ENCODE data around the gene CD247.
A peak's percentile ranks its signal among the peaks of the same experiment; 100 is the strongest.

CD247 gene

GRCh38 chr1:167511374-167511986, 6.8 kb downstream of the CD247 start:
- DNase-seq = no peak

GRCh38 chr1:167510881-167511280, 7.4 kb downstream of the CD247 start:
- no peak for DNase-seq

GRCh38 chr1:167510244-167510643, 8.1 kb downstream of the CD247 start:
- DNase-seq = no peak

- DNase-seq = peak in 1 of 2 donors; percentile 55
These were observed 8.7 kb downstream of the CD247 start for GRCh38 chr1:167509587-167509986.

GRCh38 chr1:167507719-167508118, 10.6 kb downstream of the CD247 start:
- no peak for DNase-seq

GRCh38 chr1:167504467-167504827, 13.9 kb downstream of the CD247 start:
- DNase-seq = no peak

GRCh38 chr1:167503626-167504466, 14.5 kb downstream of the CD247 start:
- DNase-seq = no peak

- no peak for DNase-seq
These were observed 15.4 kb downstream of the CD247 start for GRCh38 chr1:167502719-167503462.

GRCh38 chr1:167502192-167502551, 16.2 kb downstream of the CD247 start:
- DNase-seq = no peak

- DNase-seq = no peak
These were observed 16.7 kb downstream of the CD247 start for GRCh38 chr1:167501515-167502191.

GRCh38 chr1:167500283-167500860, 18.0 kb downstream of the CD247 start:
- peak; percentile 33 to 71 for DNase-seq

- DNase-seq = peak; percentile 50 to 56
These were observed 18.6 kb downstream of the CD247 start for GRCh38 chr1:167499664-167500101.

- no peak for DNase-seq
These were observed 19.2 kb downstream of the CD247 start for GRCh38 chr1:167499106-167499505.

GRCh38 chr1:167496797-167497619, 21.3 kb downstream of the CD247 start:
- no peak for DNase-seq

GRCh38 chr1:167493372-167493771, 25.0 kb downstream of the CD247 start:
- DNase-seq = no peak

- DNase-seq = peak; percentile 51 to 71
These were observed 25.8 kb downstream of the CD247 start for GRCh38 chr1:167492481-167492910.

GRCh38 chr1:167491586-167492461, 26.5 kb downstream of the CD247 start:
- DNase-seq = peak; percentile 23 to 59

GRCh38 chr1:167490765-167491164, 27.6 kb downstream of the CD247 start:
- no peak for DNase-seq

- peak; percentile 80 for DNase-seq
These were observed 28.6 kb downstream of the CD247 start for GRCh38 chr1:167489571-167490340.

GRCh38 chr1:167488786-167489185, 29.5 kb downstream of the CD247 start:
- DNase-seq = peak in 1 of 2 donors; percentile 44
